ENCODE data around the gene ARL14EPL. TPM values are rescaled to one million over a fixed set of nuclear protein-coding genes. Genes with fewer than 3 reads are reported as not detected.
"Not testable (repeated sequence)": the region's sequence is repeated elsewhere in the genome, so short reads cannot be mapped to it uniquely, and the experiment has no call there.

ARL14EPL gene
- total RNA-seq, 2 donors from 2014 or later: not detected

- DNase-seq (no peak), ATAC-seq (no peak)
- intact Hi-C loops (cut with DNase I): no loop called here
These were observed 66.7 kb downstream of the ARL14EPL start for GRCh38 chr5:116098998-116099397.

GRCh38 chr5:116104941-116105340, 72.7 kb downstream of the ARL14EPL start:
- intact Hi-C loops (cut with DNase I); ATAC-seq; DNase-seq: not testable (repeated sequence)

Other genes starting within 250 kb of the ARL14EPL start
- 10 to 100 TPM; 12.9 to 41.4 TPM for gene CDO1, start 215.8 kb upstream of the ARL14EPL start, total RNA-seq
- gene ATG12, start 190.9 kb upstream of the ARL14EPL start, total RNA-seq: 10 to 100 TPM; 26.4 to 31.8 TPM
- 10 to 100 TPM; 64.3 to 76.8 TPM for gene AP3S1, start 190.5 kb upstream of the ARL14EPL start, total RNA-seq
- gene LVRN, start 70.0 kb upstream of the ARL14EPL start, total RNA-seq: 1 to 10 TPM in 1 of 2 donors, under 1 TPM in 1; 0.65 to 3.9 TPM
- 10 to 100 TPM; 27.8 to 28.7 TPM for gene COMMD10, start 52.6 kb downstream of the ARL14EPL start, total RNA-seq

Measured in left cardiac atrium (tissue), 4 donors.